Endothelial cell of umbilical vein (primary cell): ENCODE results near the gene PCSK6.

Experiments
- EZH2 ChIP-seq: IDR thresholded peaks from 2 replicates; pipeline ENCODE4 v1.6.1; 2012; ENCODE audit warnings: borderline replicate concordance, low read depth, mild to moderate bottlenecking, moderate library complexity, low read length, inconsistent platforms; ENCODE audit not compliant: severe bottlenecking
- FOS ChIP-seq: IDR thresholded peaks from 2 replicates; pipeline ENCODE4 v1.6.1; 2011; ENCODE audit warnings: mild to moderate bottlenecking, low read length, moderate library complexity, borderline replicate concordance; ENCODE audit not compliant: insufficient read depth
- POLR2A ChIP-seq: IDR thresholded peaks from 2 replicates; pipeline ENCODE4 v1.6.1; 2012; ENCODE audit warnings: low read depth, mild to moderate bottlenecking, control low read depth, low read length
- POLR2AphosphoS5 ChIP-seq: IDR thresholded peaks from 2 replicates; pipeline ENCODE4 v1.6.1; 2012; ENCODE audit warnings: low read depth, mild to moderate bottlenecking, control low read depth, low read length, moderate library complexity; ENCODE audit not compliant: insufficient read depth
- TF ChIP-seq, protein P1 (sequence below), 2 donors: IDR thresholded peaks; 1 replicate in 1 of 2; 2 replicates in 1 of 2; pipeline ENCODE4 v1.5.1; 2011; ENCODE audit warnings: low read length in 2 of 2, mild to moderate bottlenecking in 2 of 2, moderate library complexity in 2 of 2, control low read depth in 1 of 2, inconsistent platforms in 1 of 2, low read depth in 1 of 2; ENCODE audit not compliant: insufficient read depth in 1 of 2; ENCODE audit errors: extremely low read depth in 1 of 2
- TF ChIP-seq, protein P2 (sequence below): IDR thresholded peaks from 2 replicates; pipeline ENCODE4 v1.6.1; 2011; ENCODE audit not compliant: insufficient read depth, insufficient read length

DNA sequence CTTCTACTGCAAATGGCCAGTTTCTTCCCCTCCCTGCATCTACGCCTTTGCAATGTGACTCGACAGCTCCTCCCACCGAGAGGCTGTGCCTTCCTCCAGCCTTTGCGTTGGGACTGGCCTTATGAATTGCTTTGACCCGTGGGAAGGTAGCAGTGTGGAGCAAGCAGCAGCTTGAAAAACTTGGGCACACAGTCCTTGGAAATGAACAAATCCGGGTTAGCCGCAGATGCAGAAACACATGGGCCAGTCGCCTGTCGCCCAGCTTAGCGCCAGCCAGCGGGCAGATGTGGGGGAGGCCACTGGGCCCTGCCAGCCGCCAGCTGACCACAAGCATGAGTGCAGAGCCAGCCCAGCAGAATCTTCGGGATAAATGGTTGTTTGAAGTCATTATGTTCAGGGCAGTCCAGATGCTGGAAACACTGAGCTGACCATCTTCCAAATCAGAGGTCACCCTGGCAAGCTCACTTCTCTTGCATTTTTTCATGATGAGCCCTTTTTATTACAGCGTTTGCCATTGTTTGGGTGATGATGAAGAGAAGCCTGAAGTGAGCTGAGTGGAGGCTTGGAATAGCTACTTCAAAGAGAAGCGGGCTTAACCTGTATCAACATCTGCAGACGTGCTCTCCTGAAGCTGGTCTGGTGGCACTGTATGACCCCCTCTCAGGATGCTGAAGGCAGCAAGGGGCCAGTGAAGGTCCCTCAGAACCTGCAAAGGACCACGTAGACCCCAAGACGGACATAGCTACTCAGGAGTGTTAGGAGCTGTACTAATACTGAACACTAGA is 222.0 kb downstream of the PCSK6 start:
- TF ChIP-seq, protein P1, sequence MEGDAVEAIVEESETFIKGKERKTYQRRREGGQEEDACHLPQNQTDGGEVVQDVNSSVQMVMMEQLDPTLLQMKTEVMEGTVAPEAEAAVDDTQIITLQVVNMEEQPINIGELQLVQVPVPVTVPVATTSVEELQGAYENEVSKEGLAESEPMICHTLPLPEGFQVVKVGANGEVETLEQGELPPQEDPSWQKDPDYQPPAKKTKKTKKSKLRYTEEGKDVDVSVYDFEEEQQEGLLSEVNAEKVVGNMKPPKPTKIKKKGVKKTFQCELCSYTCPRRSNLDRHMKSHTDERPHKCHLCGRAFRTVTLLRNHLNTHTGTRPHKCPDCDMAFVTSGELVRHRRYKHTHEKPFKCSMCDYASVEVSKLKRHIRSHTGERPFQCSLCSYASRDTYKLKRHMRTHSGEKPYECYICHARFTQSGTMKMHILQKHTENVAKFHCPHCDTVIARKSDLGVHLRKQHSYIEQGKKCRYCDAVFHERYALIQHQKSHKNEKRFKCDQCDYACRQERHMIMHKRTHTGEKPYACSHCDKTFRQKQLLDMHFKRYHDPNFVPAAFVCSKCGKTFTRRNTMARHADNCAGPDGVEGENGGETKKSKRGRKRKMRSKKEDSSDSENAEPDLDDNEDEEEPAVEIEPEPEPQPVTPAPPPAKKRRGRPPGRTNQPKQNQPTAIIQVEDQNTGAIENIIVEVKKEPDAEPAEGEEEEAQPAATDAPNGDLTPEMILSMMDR (IDR thresholded peaks at IDR 0.05; ENCODE audit: extremely low read depth in 1 of 2, insufficient read depth in 1 of 2, low read depth in 1 of 2, low read length in 2 of 2): no peak
- no peak for TF ChIP-seq POLR2AphosphoS5
- TF ChIP-seq, protein P2, sequence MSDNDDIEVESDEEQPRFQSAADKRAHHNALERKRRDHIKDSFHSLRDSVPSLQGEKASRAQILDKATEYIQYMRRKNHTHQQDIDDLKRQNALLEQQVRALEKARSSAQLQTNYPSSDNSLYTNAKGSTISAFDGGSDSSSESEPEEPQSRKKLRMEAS: no peak
- TF ChIP-seq POLR2A: no peak
- no peak for TF ChIP-seq EZH2
- TF ChIP-seq FOS: no peak
